Mesothelial cell of epicardium (in vitro differentiated cells): ENCODE results near the gene TLCD3A. TPM values are rescaled to one million over a fixed set of nuclear protein-coding genes. Genes with fewer than 3 reads are reported as not detected.

ENCODE experiments used
- DNase-seq, 2 experiments: peaks; one replicate each; pipeline ENCODE4 v3.0.0; 2021; ENCODE audit warnings: low spot score in 2 of 2; ENCODE audit not compliant: unreplicated experiment in 2 of 2
- H3K27ac Mint-ChIP-seq: 2 replicates; pipeline ENCODE4 v1.8.0; 2021; ENCODE audit warnings: mixed read lengths
- H3K27me3 Mint-ChIP-seq: 2 replicates; pipeline ENCODE4 v1.8.0; 2021; ENCODE audit warnings: low read depth, mixed read lengths
- H3K36me3 Mint-ChIP-seq: 2 replicates; pipeline ENCODE4 v1.8.0; 2021; ENCODE audit warnings: mixed read lengths
- H3K4me1 Mint-ChIP-seq: 2 replicates; pipeline ENCODE4 v1.8.0; 2021; ENCODE audit warnings: mixed read lengths
- H3K4me3 Mint-ChIP-seq: 2 replicates; pipeline ENCODE4 v1.8.0; 2021; ENCODE audit warnings: mild to moderate bottlenecking, moderate library complexity, mixed read lengths
- H3K9me3 Mint-ChIP-seq: 2 replicates; pipeline ENCODE4 v1.8.0; 2021; ENCODE audit warnings: mixed read lengths
- CTCF ChIP-seq: fragments of 200-600 bp; sonication (generic); IDR thresholded peaks from one replicate; pipeline ENCODE4 v1.5.0; 2021; ENCODE audit warnings: antibody characterized with exemption; ENCODE audit not compliant: unreplicated experiment
- total RNA-seq: library from RNA; stranded (reverse); gene quantifications from 3 replicates; pipeline ENCODE4 v1.2.1, GENCODE V29; 2021

TLCD3A gene
- total RNA-seq, 1 donor from 2014 or later: 27.7 TPM

GRCh38 chr17:740240-741017 lies 8.0 kb downstream of the TLCD3A start:
- Mint-ChIP-seq H3K4me1 (no peaks in the 10 kb centered on the region), H3K27ac (no peak overlapping the region), H3K9me3 (no peaks in the 10 kb centered on the region), H3K36me3 (peaks cover 27% of the 10 kb centered on the region), H3K27me3 (no peaks in the 10 kb centered on the region), H3K4me3 (no peak overlapping the region)
- DNase-seq: no peak
- TF ChIP-seq CTCF: no peak

- no peak for TF ChIP-seq CTCF
- Mint-ChIP-seq H3K4me3 (no peak overlapping the region), H3K36me3 (peaks cover 30% of the 10 kb centered on the region), H3K4me1 (no peaks in the 10 kb centered on the region), H3K27me3 (no peaks in the 10 kb centered on the region), H3K27ac (no peak overlapping the region), H3K9me3 (no peaks in the 10 kb centered on the region)
- no peak for DNase-seq
These were observed 9.9 kb downstream of the TLCD3A start for GRCh38 chr17:742147-742793.

DNA sequence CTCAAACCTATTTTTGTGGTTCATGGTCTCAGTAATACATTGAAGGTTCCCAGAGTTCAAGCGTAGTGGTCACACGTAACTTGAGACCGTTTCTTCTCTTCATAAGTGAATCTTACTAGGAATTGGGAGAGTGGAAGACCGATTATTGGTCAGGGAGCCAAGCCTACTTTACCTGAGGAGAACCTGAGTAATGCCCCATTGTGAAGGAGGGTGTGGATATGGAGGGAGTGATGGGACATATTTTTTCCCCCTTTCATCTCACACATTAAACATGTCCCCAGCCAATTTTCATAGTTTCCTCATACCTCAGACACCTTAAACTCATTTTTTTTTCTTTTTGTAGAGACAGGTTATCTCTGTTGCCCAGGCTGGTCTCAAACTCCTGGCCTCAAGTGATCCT lies 10.7 kb downstream of the TLCD3A start:
- Mint-ChIP-seq H3K27ac (no peak overlapping the region), H3K4me1 (no peaks in the 10 kb centered on the region)

DNA sequence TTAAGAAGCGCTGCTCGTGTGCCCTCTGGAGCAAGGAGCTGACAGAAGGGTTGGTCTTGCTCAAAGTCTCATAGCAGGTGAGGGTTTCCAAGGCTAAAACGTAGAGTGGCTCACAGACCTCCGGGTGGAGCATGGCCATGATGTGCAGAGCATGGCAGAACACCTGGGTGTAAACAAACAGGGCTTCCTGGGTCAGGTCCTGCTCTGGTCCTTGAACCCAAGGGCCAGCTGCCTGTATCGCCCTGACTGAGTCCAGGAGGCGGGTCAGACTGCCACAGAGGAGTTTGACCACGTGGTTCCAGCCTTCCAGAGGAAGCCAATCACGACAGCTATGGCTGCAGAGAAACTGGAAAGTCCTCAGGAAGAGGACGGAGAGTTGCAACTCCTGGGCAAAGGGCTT lies 12.5 kb downstream of the TLCD3A start:
- Mint-ChIP-seq H3K4me3 (no peak overlapping the region), H3K4me1 (no peaks in the 10 kb centered on the region), H3K27me3 (no peaks in the 10 kb centered on the region), H3K27ac (no peak overlapping the region), H3K36me3 (peaks cover 43% of the 10 kb centered on the region), H3K9me3 (no peaks in the 10 kb centered on the region)
- no peak for TF ChIP-seq CTCF
- no peak for DNase-seq

More for the DNA sequence above, 10.7 kb downstream of the TLCD3A start:
- peaks cover 36% of the 10 kb centered on the region for H3K36me3 Mint-ChIP-seq
- DNase-seq: no peak
- H3K4me3 Mint-ChIP-seq: no peak overlapping the region
- no peaks in the 10 kb centered on the region for H3K9me3 Mint-ChIP-seq
- H3K27me3 Mint-ChIP-seq: no peaks in the 10 kb centered on the region
- TF ChIP-seq CTCF: no peak

- Mint-ChIP-seq H3K36me3 (peaks cover 42% of the 10 kb centered on the region), H3K27ac (no peak overlapping the region), H3K4me3 (no peak overlapping the region), H3K27me3 (no peaks in the 10 kb centered on the region), H3K9me3 (no peaks in the 10 kb centered on the region), H3K4me1 (peaks cover 4% of the 10 kb centered on the region)
- TF ChIP-seq CTCF: no peak
- DNase-seq: no peak
These were observed 13.0 kb downstream of the TLCD3A start for GRCh38 chr17:745406-745805.
